IPS-18a (cell line): ENCODE data around the gene CPNE5.

Experiments used
- H3K27ac ChIP-seq: one replicate; pipeline ENCODE4 v1.5.1; 2013; ENCODE audit warnings: low read length
- H3K27me3 ChIP-seq: one replicate; pipeline ENCODE4 v1.6.1; 2013; ENCODE audit warnings: mild to moderate bottlenecking, low read length; ENCODE audit not compliant: control insufficient read depth, insufficient read depth
- H3K36me3 ChIP-seq: one replicate; pipeline ENCODE4 v1.6.1; 2013; ENCODE audit warnings: low read depth, low read length; ENCODE audit not compliant: control insufficient read depth
- H3K4me1 ChIP-seq: one replicate; pipeline ENCODE4 v1.6.1; 2013; ENCODE audit warnings: low read depth, low read length; ENCODE audit not compliant: control insufficient read depth
- H3K4me3 ChIP-seq: one replicate; pipeline ENCODE4 v1.5.1; 2013; ENCODE audit warnings: low read length
- H3K9ac ChIP-seq: one replicate; pipeline ENCODE4 v1.6.1; 2013; ENCODE audit warnings: mild to moderate bottlenecking, low read length, moderate library complexity
- H3K9me3 ChIP-seq: one replicate; pipeline ENCODE4 v1.6.1; 2013; ENCODE audit warnings: low read depth, low read length; ENCODE audit not compliant: control insufficient read depth

CPNE5 gene

GRCh38 chr6:36703982-36704381 lies 135.3 kb downstream of the CPNE5 start:
- Histone ChIP-seq H3K9ac (no peak overlapping the region), H3K9me3 (no peaks in the 10 kb centered on the region), H3K27me3 (no peaks in the 10 kb centered on the region), H3K4me3 (no peak overlapping the region), H3K4me1 (no peaks in the 10 kb centered on the region), H3K36me3 (no peaks in the 10 kb centered on the region), H3K27ac (no peak overlapping the region)

GRCh38 chr6:36703081-36703606 lies 136.1 kb downstream of the CPNE5 start:
- Histone ChIP-seq H3K27ac (no peak overlapping the region), H3K36me3 (no peaks in the 10 kb centered on the region), H3K9me3 (no peaks in the 10 kb centered on the region), H3K4me3 (no peak overlapping the region), H3K9ac (no peak overlapping the region), H3K27me3 (no peaks in the 10 kb centered on the region), H3K4me1 (no peaks in the 10 kb centered on the region)

GRCh38 chr6:36702656-36703055 lies 136.6 kb downstream of the CPNE5 start:
- H3K27ac ChIP-seq: no peak overlapping the region
- no peaks in the 10 kb centered on the region for H3K36me3 ChIP-seq
- H3K27me3 ChIP-seq: no peaks in the 10 kb centered on the region
- no peaks in the 10 kb centered on the region for H3K9me3 ChIP-seq
- H3K4me1 ChIP-seq: no peaks in the 10 kb centered on the region
- H3K9ac ChIP-seq: no peak overlapping the region
- no peak overlapping the region for H3K4me3 ChIP-seq

GRCh38 chr6:36701401-36701991 lies 137.7 kb downstream of the CPNE5 start:
- Histone ChIP-seq H3K4me1 (no peaks in the 10 kb centered on the region), H3K36me3 (no peaks in the 10 kb centered on the region), H3K27me3 (no peaks in the 10 kb centered on the region), H3K4me3 (no peak overlapping the region), H3K9me3 (no peaks in the 10 kb centered on the region), H3K9ac (no peak overlapping the region), H3K27ac (no peak overlapping the region)

- Histone ChIP-seq H3K27me3 (no peaks in the 10 kb centered on the region), H3K4me1 (no peaks in the 10 kb centered on the region), H3K9ac (no peak overlapping the region), H3K9me3 (no peaks in the 10 kb centered on the region), H3K36me3 (no peaks in the 10 kb centered on the region), H3K27ac (no peak overlapping the region), H3K4me3 (no peak overlapping the region)
These were observed 138.4 kb downstream of the CPNE5 start for GRCh38 chr6:36700831-36701230.

- Histone ChIP-seq H3K27me3 (no peaks in the 10 kb centered on the region), H3K4me1 (no peaks in the 10 kb centered on the region), H3K9ac (no peak overlapping the region), H3K27ac (no peak overlapping the region), H3K4me3 (no peak overlapping the region), H3K9me3 (no peaks in the 10 kb centered on the region), H3K36me3 (no peaks in the 10 kb centered on the region)
These were observed 139.0 kb downstream of the CPNE5 start for GRCh38 chr6:36700071-36700812.

- H3K4me1 ChIP-seq: no peaks in the 10 kb centered on the region
- H3K36me3 ChIP-seq: no peaks in the 10 kb centered on the region
- H3K4me3 ChIP-seq: no peak overlapping the region
- H3K9ac ChIP-seq: no peak overlapping the region
- H3K27me3 ChIP-seq: no peaks in the 10 kb centered on the region
- H3K9me3 ChIP-seq: no peaks in the 10 kb centered on the region
- H3K27ac ChIP-seq: no peak overlapping the region
These were observed 139.9 kb downstream of the CPNE5 start for GRCh38 chr6:36699348-36699747.

- Histone ChIP-seq H3K9me3 (no peaks in the 10 kb centered on the region), H3K36me3 (no peaks in the 10 kb centered on the region), H3K9ac (no peak overlapping the region), H3K27me3 (no peaks in the 10 kb centered on the region), H3K4me1 (no peaks in the 10 kb centered on the region), H3K4me3 (no peak overlapping the region), H3K27ac (no peak overlapping the region)
These were observed 140.4 kb downstream of the CPNE5 start for GRCh38 chr6:36698871-36699271.

GRCh38 chr6:36698196-36698595 lies 141.0 kb downstream of the CPNE5 start:
- H3K9me3 ChIP-seq: no peaks in the 10 kb centered on the region
- no peaks in the 10 kb centered on the region for H3K27me3 ChIP-seq
- H3K27ac ChIP-seq: no peak overlapping the region
- no peak overlapping the region for H3K9ac ChIP-seq
- no peaks in the 10 kb centered on the region for H3K4me1 ChIP-seq
- no peaks in the 10 kb centered on the region for H3K36me3 ChIP-seq
- H3K4me3 ChIP-seq: no peak overlapping the region

GRCh38 chr6:36697481-36697903 lies 141.8 kb downstream of the CPNE5 start, which contains the start of gene RAB44:
Gene RAB44, plus strand, starts transcription at chr6:36697826. Its CDS starts 6,410 bp downstream, at chr6:36704236.
- H3K9ac ChIP-seq: no peak within 1 kb of the TSS
- H3K27ac ChIP-seq: no peak within 1 kb of the TSS
- no peaks in the 10 kb centered on the region for H3K9me3 ChIP-seq
- no peaks in the 10 kb centered on the region for H3K36me3 ChIP-seq
- no peak within 1 kb of the TSS for H3K4me3 ChIP-seq
- no peaks in the 10 kb centered on the region for H3K27me3 ChIP-seq
- H3K4me1 ChIP-seq: no peaks in the 10 kb centered on the region

- H3K27me3 ChIP-seq: no peaks in the 10 kb centered on the region
- no peaks in the 10 kb centered on the region for H3K4me1 ChIP-seq
- no peak overlapping the region for H3K9ac ChIP-seq
- no peaks in the 10 kb centered on the region for H3K9me3 ChIP-seq
- H3K27ac ChIP-seq: no peak overlapping the region
- H3K4me3 ChIP-seq: no peak overlapping the region
- no peaks in the 10 kb centered on the region for H3K36me3 ChIP-seq
These were observed 143.8 kb downstream of the CPNE5 start for GRCh38 chr6:36695414-36695813.

- H3K9me3 ChIP-seq: no peaks in the 10 kb centered on the region
- no peaks in the 10 kb centered on the region for H3K27me3 ChIP-seq
- no peak overlapping the region for H3K9ac ChIP-seq
- no peaks in the 10 kb centered on the region for H3K36me3 ChIP-seq
- H3K4me3 ChIP-seq: no peak overlapping the region
- no peaks in the 10 kb centered on the region for H3K4me1 ChIP-seq
- H3K27ac ChIP-seq: no peak overlapping the region
These were observed 144.6 kb downstream of the CPNE5 start for GRCh38 chr6:36694616-36695015.
